CD4-positive, alpha-beta memory T cell (primary cell): ENCODE data around the gene RGS19. TPM values are rescaled to one million over a fixed set of nuclear protein-coding genes. Genes with fewer than 3 reads are reported as not detected.
A peak's percentile ranks its signal among the peaks of the same experiment; 100 is the strongest.
"Not testable (repeated sequence)": the region's sequence is repeated elsewhere in the genome, so short reads cannot be mapped to it uniquely, and the experiment has no call there.

Experiments
- CTCF ChIA-PET: fragments of 350-600 bp; sonication (Branson Sonifier 250); formaldehyde crosslinking; loops from one replicate; lab custom pipeline; 2021; ENCODE audit warnings: inconsistent platforms; ENCODE audit not compliant: partially characterized antibody; lab: Charles Lee
- POLR2A ChIA-PET: fragments of 350-600 bp; sonication (Branson Sonifier 250); formaldehyde crosslinking; loops from one replicate; lab custom pipeline; 2021; ENCODE audit not compliant: partially characterized antibody; lab: Charles Lee
- DNase-seq, 5 donors: peaks; one replicate each; pipeline versions ENCODE4 v3.0.0 to v3.0.0-alpha.2; 2020 to 2022; ENCODE audit warnings: mixed read lengths in 1 of 5
- H3K27ac ChIP-seq: one replicate; pipeline ENCODE4 v1.7.0; 2013; ENCODE audit warnings: low read depth, low read length
- H3K27me3 ChIP-seq: 2 replicates; pipeline ENCODE4 v1.7.0; 2013; ENCODE audit warnings: mild to moderate bottlenecking, low read length, moderate library complexity; ENCODE audit not compliant: insufficient read depth
- H3K36me3 ChIP-seq: 2 replicates; pipeline ENCODE4 v1.7.0; 2013; ENCODE audit warnings: mild to moderate bottlenecking, low read length, moderate library complexity; ENCODE audit not compliant: insufficient read depth
- H3K4me1 ChIP-seq: 2 replicates; pipeline ENCODE4 v1.7.0; 2013; ENCODE audit warnings: mild to moderate bottlenecking, low read length, moderate library complexity; ENCODE audit not compliant: insufficient read depth
- H3K4me3 ChIP-seq, 2 donors: one replicate each; pipeline ENCODE4 v1.7.0; 2013; ENCODE audit warnings: low read length in 2 of 2, mild to moderate bottlenecking in 1 of 2
- H3K9me3 ChIP-seq, 2 donors: one replicate each; pipeline ENCODE4 v1.7.0; 2013; ENCODE audit warnings: low read length in 2 of 2, control low read depth in 1 of 2; ENCODE audit not compliant: control insufficient read depth in 1 of 2
- H3K27ac Mint-ChIP-seq, 7 donors: one replicate each; pipeline ENCODE4 v1.8.0; 2020 to 2021; ENCODE audit warnings: mixed read lengths in 7 of 7, mild to moderate bottlenecking in 6 of 7, inconsistent platforms in 3 of 7, moderate library complexity in 3 of 7
- H3K27me3 Mint-ChIP-seq, 2 donors: one replicate each; pipeline ENCODE4 v1.8.0; 2020 to 2021; ENCODE audit warnings: mixed read lengths in 2 of 2
- H3K36me3 Mint-ChIP-seq, 2 donors: one replicate each; pipeline ENCODE4 v1.8.0; 2020 to 2021; ENCODE audit warnings: mixed read lengths in 2 of 2, inconsistent platforms in 1 of 2, mild to moderate bottlenecking in 1 of 2
- H3K4me1 Mint-ChIP-seq, 4 donors: one replicate each; pipeline ENCODE4 v1.8.0; 2020 to 2021; ENCODE audit warnings: mixed read lengths in 4 of 4, mild to moderate bottlenecking in 1 of 4
- H3K4me3 Mint-ChIP-seq, 8 donors: one replicate each; pipeline ENCODE4 v1.8.0; 2020 to 2021; ENCODE audit warnings: mixed read lengths in 8 of 8, mild to moderate bottlenecking in 7 of 8, moderate library complexity in 6 of 8, inconsistent platforms in 3 of 8
- H3K9me3 Mint-ChIP-seq, 8 donors: one replicate each; pipeline ENCODE4 v1.8.0; 2020 to 2021; ENCODE audit warnings: mixed read lengths in 8 of 8, mild to moderate bottlenecking in 5 of 8, inconsistent platforms in 3 of 8, moderate library complexity in 1 of 8
- intact Hi-C: fragments of 100-400 bp; cut with micrococcal nuclease; formaldehyde crosslinking; loops from one replicate; pipeline ENCODE4 v1.15.1; 2023
- polyA plus RNA-seq, 2 donors: library from polyadenylated mRNA; unstranded; fragments of 300-500 nt; fragmentation: Illumina TruSeq; gene quantifications; one replicate each; pipeline ENCODE4 v1.2.3, GENCODE V29; 2021
- total RNA-seq, 2 experiments: library from RNA; stranded (reverse); gene quantifications; one replicate each; pipeline ENCODE4 v1.2.3, GENCODE V29; 2021

Gene RGS19
- total and polyA plus RNA-seq, 4 experiments from 2014 or later: 35.0 to 116 (median 74.0) TPM

GRCh38 chr20:64092258-64093012 lies 13.1 kb upstream of the RGS19 start:
- POLR2A ChIA-PET: no interaction called here
- H3K36me3 Mint-ChIP-seq: peaks cover 2 to 5% of the 10 kb centered on the region in 2 donors
- H3K9me3 ChIP-seq: no peaks in the 10 kb centered on the region
- no peak overlapping the region for H3K27ac ChIP-seq
- H3K4me1 ChIP-seq: no peaks in the 10 kb centered on the region
- CTCF ChIA-PET: interaction anchor here (0.9 kb wide), 1 partner anchor 9 kb away, joined by 3 read pairs; the partner anchor contains the start of gene LKAAEAR1
- H3K36me3 ChIP-seq: no peaks in the 10 kb centered on the region
- no peak overlapping the region for H3K4me3 ChIP-seq
- no peak overlapping the region for H3K27ac Mint-ChIP-seq
- H3K4me3 Mint-ChIP-seq: peak overlapping the region in 1 of 8 donors; percentile 49
- peaks cover 5 to 9% (median 8%) of the 10 kb centered on the region in 4 donors for H3K4me1 Mint-ChIP-seq
- no peaks in the 10 kb centered on the region for H3K27me3 Mint-ChIP-seq
- intact Hi-C loops: no loop called here
- H3K9me3 Mint-ChIP-seq: peaks cover 0 to 6% (median 3%) of the 10 kb centered on the region in 8 donors
- no peaks in the 10 kb centered on the region for H3K27me3 ChIP-seq
- DNase-seq: no peak

GRCh38 chr20:64091770-64092169 lies 12.5 kb upstream of the RGS19 start:
- Mint-ChIP-seq H3K27ac (peak overlapping the region in 2 of 7 donors; percentile 13 to 37), H3K9me3 (peaks cover 0 to 7% (median 3%) of the 10 kb centered on the region in 8 donors), H3K27me3 (no peaks in the 10 kb centered on the region), H3K4me3 (no peak overlapping the region), H3K36me3 (peaks cover under 1 to 2% of the 10 kb centered on the region in 2 donors), H3K4me1 (peaks cover 5 to 9% (median 6%) of the 10 kb centered on the region in 4 donors)
- Histone ChIP-seq H3K27me3 (no peaks in the 10 kb centered on the region), H3K9me3 (no peaks in the 10 kb centered on the region), H3K4me3 (no peak overlapping the region), H3K4me1 (no peaks in the 10 kb centered on the region), H3K36me3 (no peaks in the 10 kb centered on the region), H3K27ac (no peak overlapping the region)
- peak in 1 of 5 donors; percentile 26 for DNase-seq
- intact Hi-C loops: no loop called here
- ChIA-PET CTCF (no interaction called here), POLR2A (no interaction called here)

GRCh38 chr20:64091340-64091739 lies 12.0 kb upstream of the RGS19 start:
- intact Hi-C loops: no loop called here
- Mint-ChIP-seq H3K36me3 (no peaks in the 10 kb centered on the region), H3K27ac (peak overlapping the region in 2 of 7 donors; percentile 13 to 37), H3K4me1 (peaks cover 4 to 6% (median 5%) of the 10 kb centered on the region in 4 donors), H3K4me3 (no peak overlapping the region), H3K27me3 (no peaks in the 10 kb centered on the region), H3K9me3 (peaks cover 0 to 12% (median 3%) of the 10 kb centered on the region in 8 donors)
- no peak for DNase-seq
- CTCF ChIA-PET: no interaction called here
- POLR2A ChIA-PET: no interaction called here
- Histone ChIP-seq H3K27ac (no peak overlapping the region), H3K27me3 (no peaks in the 10 kb centered on the region), H3K4me3 (no peak overlapping the region), H3K36me3 (no peaks in the 10 kb centered on the region), H3K9me3 (no peaks in the 10 kb centered on the region), H3K4me1 (no peaks in the 10 kb centered on the region)

GRCh38 chr20:64090165-64090564 lies 10.8 kb upstream of the RGS19 start:
- CTCF ChIA-PET: interaction anchor here (1.4 kb wide), 1 partner anchor 31 kb away, joined by 3 read pairs; no protein-coding TSS in a partner anchor
- DNase-seq: no peak
- H3K27me3 ChIP-seq: no peaks in the 10 kb centered on the region
- no peak overlapping the region for H3K27ac ChIP-seq
- no peaks in the 10 kb centered on the region for H3K4me1 ChIP-seq
- H3K9me3 ChIP-seq: no peaks in the 10 kb centered on the region
- Mint-ChIP-seq H3K4me3 (no peak overlapping the region), H3K36me3 (no peaks in the 10 kb centered on the region), H3K27ac (no peak overlapping the region), H3K27me3 (no peaks in the 10 kb centered on the region), H3K4me1 (peaks cover 0 to 6% (median 5%) of the 10 kb centered on the region in 4 donors), H3K9me3 (peaks cover 0 to 14% (median 3%) of the 10 kb centered on the region in 8 donors)
- H3K4me3 ChIP-seq: no peak overlapping the region
- POLR2A ChIA-PET: no interaction called here
- intact Hi-C loops: no loop called here
- H3K36me3 ChIP-seq: no peaks in the 10 kb centered on the region

GRCh38 chr20:64088586-64088985 lies 9.3 kb upstream of the RGS19 start:
- intact Hi-C loops, POLR2A ChIA-PET, H3K27ac Mint-ChIP-seq, CTCF ChIA-PET, H3K36me3 Mint-ChIP-seq, H3K4me1 ChIP-seq, H3K27me3 Mint-ChIP-seq, H3K27me3 ChIP-seq, H3K9me3 ChIP-seq, H3K4me3 Mint-ChIP-seq, H3K4me3 ChIP-seq, H3K27ac ChIP-seq, DNase-seq, H3K36me3 ChIP-seq: not testable (repeated sequence)
- peaks cover 6 to 15% (median 8%) of the 10 kb centered on the region in 4 donors for H3K4me1 Mint-ChIP-seq
- H3K9me3 Mint-ChIP-seq: peaks cover 0 to 14% (median 3%) of the 10 kb centered on the region in 8 donors

- H3K9me3 ChIP-seq, H3K27me3 ChIP-seq, H3K27ac Mint-ChIP-seq, H3K4me3 ChIP-seq, H3K36me3 ChIP-seq, H3K27me3 Mint-ChIP-seq, POLR2A ChIA-PET, H3K36me3 Mint-ChIP-seq, DNase-seq, H3K27ac ChIP-seq, H3K4me3 Mint-ChIP-seq, intact Hi-C loops: not testable (repeated sequence)
- H3K4me1 ChIP-seq: peaks cover 17% of the 10 kb centered on the region
- peaks cover 0 to 14% (median 3%) of the 10 kb centered on the region in 8 donors for H3K9me3 Mint-ChIP-seq
- peaks cover 8 to 19% (median 12%) of the 10 kb centered on the region in 4 donors for H3K4me1 Mint-ChIP-seq
- CTCF ChIA-PET: interaction anchor here (1.2 kb wide), 1 partner anchor 33 kb away, joined by 3 read pairs; no protein-coding TSS in a partner anchor
Measured at GRCh38 chr20:64087226-64087825, 8.0 kb upstream of the RGS19 start.

GRCh38 chr20:64086801-64087200 lies 7.5 kb upstream of the RGS19 start:
- peak overlapping the region in 1 of 8 donors; percentile 25 for H3K4me3 Mint-ChIP-seq
- intact Hi-C loops: no loop called here
- CTCF ChIA-PET: interaction anchor here (0.9 to 1.2 kb wide), 2 partner anchors 14 to 34 kb away, joined by 3 read pairs; no protein-coding TSS in a partner anchor

More at GRCh38 chr20:64086801-64087200, 7.5 kb upstream of the RGS19 start:
- DNase-seq: no peak
- Histone ChIP-seq H3K27me3 (no peaks in the 10 kb centered on the region), H3K4me1 (peaks cover 21% of the 10 kb centered on the region), H3K36me3 (no peaks in the 10 kb centered on the region), H3K27ac (no peak overlapping the region), H3K4me3 (no peak overlapping the region), H3K9me3 (no peaks in the 10 kb centered on the region)
- H3K27me3 Mint-ChIP-seq: no peaks in the 10 kb centered on the region
- POLR2A ChIA-PET: no interaction called here
- H3K27ac Mint-ChIP-seq: no peak overlapping the region
- H3K9me3 Mint-ChIP-seq: peaks cover 0 to 14% (median 3%) of the 10 kb centered on the region in 8 donors
- H3K4me1 Mint-ChIP-seq: peaks cover 7 to 22% (median 14%) of the 10 kb centered on the region in 4 donors
- no peaks in the 10 kb centered on the region for H3K36me3 Mint-ChIP-seq
